Iris pigment epithelial cell (primary cell): ENCODE results near the gene CDK12.

Experiments
- DNase-seq: peaks from one replicate; pipeline ENCODE4 v3.0.0-alpha.2; 2011; ENCODE audit warnings: low read depth

The CDK12 gene

DNA sequence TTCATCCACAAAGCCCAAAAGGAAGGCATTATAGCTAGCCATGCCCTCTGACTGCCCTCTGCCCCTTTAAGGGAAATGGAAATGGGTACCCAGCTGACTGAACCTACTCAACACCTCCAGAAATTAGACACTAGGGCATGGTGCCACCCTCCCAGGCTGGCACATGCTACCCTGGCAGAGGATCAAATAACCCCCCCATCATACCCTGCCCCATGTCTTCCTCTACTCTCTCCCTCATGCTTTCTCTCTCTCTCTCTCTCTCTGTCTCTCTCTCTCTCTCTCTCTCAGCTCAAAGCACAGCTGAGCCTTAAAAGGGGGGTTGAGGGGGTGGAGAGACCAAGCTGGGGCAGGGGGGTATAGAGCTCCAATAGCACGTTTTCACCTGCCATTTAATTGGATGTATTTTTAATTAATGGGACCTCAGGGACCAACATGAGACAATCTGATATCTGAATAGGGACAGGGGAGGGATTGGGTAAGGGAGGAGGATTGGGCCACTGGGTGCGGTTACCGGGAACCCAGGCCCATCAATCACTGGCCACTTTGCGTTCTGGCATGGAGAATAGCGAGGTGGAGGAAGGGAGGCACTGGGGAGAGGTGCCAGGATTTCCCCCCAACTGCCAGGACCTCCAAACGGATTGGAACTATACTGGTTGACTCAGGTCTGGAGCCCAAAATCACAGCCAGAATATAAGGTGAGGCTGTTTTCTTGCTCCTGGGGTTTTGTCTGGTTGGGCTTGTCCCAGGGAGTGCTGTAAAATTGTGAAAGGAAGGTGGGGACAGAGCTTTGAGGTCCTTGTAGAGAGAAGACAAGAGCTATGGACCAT, 88.7 kb downstream of the CDK12 start:
- no peak for DNase-seq

DNA sequence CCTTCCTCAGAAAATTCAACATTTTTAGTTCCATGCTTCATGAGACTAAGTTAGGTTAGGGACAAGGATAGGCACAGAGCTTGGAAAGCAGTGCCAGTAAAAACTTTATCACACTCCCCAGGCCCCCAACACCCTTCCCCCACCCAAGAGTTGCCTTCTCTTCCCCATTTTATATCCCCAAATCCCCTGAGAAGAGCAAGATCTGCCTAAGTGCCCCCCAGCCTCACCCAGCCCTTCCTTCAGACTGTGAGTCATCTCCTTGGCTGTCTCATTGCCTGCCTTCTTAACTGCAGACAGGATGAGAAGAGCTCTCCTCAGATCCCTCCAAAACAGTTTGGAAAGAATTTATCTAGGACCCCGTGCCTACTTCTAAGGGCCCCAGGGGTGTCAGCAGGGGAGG, 90.6 kb downstream of the CDK12 start:
- DNase-seq, result peak; percentile 63

DNA sequence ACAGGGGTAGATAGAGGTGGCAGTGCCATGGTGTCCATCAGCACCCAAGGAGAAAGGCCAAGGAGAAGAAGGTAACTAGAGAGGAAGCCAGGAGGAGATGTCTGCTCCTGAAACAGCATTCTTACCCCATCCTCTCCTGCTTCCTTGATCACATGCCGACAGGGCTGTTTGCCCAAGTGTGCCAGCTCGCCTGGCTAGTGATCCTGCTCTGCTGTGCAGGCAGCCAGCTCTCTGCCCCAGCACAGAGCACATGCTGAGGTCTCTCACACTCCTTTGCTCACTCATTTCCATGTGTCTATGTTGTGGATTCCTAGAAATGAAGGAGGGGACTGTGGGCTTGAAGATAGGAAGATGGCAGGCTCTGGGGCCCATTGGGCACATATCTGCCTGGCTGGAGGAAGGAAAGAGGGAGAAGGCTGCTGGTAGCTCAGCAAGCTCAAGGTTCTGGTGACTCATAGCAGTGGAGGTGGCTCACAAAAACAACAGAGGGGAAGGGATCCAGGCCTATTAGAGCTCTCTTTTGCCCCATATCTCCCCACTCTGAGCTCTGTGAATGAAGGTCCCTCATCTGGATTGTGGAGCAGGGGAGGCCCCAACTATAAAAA, 92.2 kb downstream of the CDK12 start:
- peak; percentile 70 for DNase-seq

DNA sequence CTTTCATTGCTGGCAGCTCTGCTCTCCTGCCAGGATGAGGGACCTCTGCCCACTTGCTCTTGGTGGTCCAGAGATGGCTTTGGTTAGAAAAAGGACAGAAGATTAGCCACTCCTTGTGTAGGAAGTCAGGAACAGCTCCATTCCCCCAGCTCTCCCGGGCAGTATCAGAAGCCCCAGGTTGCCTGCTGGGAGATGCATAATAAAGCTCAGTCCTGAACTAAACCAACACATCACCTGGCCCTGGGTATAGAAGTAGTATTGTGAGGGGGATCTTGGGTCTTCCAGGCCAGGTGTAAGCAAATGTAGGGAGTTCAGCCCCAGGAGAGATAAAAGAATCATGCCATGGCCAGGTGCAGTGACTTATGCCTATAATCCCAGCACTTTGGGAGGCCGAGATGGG, 94.1 kb downstream of the CDK12 start:
- no peak for DNase-seq

DNA sequence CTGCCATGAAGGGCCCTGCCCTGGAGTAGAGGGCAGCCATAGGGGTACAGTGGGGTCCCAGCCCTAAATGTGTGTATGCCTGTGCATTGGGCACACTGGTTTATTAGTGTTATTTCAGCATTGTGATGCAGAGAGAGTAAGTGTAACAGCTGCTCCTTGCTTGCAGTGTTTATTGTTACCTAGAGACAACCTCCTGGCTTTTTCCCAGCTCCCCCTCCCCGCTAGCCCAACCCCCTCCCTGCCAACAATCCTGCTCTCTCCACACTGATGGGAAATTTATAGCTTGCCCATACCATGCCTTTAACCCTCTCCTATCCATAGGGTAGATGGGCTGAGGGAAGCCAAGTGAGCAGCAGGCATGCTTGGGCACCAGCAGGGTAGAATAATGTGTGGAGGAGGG, 95.1 kb downstream of the CDK12 start:
- no peak for DNase-seq

DNA sequence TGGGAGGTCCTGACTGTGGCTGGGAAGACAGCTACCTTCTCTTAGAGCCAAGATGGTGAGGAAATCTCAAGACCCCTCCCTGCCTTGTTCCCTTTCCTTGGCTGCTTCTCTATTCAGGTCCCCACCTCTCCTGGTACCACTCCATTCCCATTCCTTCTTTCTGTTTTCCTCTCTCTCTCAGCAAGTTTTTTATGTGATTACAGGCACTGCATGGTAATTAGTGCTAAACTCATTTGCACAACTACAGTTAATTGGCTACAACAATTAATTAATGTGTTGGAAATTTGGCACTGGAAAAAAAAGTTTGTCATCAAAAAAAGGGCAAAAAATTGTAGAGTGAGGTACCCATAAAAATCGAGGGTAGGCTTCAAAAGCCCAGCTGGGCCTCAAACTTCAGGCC, 101.1 kb downstream of the CDK12 start:
- no peak for DNase-seq

DNA sequence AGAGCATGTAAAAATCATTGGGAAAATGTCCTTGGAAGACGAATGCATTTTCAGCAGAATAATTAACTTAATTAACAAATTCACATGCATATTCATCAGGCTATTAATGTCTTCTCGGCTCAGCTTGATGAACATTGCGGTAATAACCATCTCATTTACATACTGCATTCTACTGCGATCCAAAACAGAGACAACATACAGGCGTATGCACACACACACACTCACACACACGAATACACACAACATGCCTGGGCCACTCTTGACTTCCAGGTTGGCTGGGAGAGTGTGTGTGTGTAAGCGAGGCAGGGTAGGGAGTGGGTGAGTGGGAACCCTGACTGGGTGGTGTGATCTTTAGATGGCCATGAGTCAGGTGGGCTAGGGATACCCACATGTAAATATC, 101.7 kb downstream of the CDK12 start:
- no peak for DNase-seq

DNA sequence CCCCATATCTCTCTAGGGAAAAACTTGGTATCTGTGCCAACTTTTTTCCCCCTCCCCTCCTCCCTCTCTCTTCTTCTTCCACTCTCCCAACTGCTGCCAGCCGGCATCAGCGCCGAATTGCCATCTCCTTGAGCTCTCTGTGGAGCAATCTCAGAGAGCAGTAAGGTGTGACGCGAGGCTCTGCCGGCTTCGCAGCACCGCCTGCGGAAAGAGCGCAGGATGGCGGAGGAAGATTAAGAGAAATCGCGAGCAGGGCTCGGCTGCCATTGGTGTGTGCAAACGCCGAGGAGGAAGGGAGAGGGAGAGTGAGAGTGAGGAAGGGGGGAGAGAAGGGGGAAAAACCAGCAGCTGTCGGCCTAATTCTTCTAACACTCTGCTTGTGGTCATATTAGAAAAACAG, 102.2 kb downstream of the CDK12 start:
- DNase-seq, result no peak

DNA sequence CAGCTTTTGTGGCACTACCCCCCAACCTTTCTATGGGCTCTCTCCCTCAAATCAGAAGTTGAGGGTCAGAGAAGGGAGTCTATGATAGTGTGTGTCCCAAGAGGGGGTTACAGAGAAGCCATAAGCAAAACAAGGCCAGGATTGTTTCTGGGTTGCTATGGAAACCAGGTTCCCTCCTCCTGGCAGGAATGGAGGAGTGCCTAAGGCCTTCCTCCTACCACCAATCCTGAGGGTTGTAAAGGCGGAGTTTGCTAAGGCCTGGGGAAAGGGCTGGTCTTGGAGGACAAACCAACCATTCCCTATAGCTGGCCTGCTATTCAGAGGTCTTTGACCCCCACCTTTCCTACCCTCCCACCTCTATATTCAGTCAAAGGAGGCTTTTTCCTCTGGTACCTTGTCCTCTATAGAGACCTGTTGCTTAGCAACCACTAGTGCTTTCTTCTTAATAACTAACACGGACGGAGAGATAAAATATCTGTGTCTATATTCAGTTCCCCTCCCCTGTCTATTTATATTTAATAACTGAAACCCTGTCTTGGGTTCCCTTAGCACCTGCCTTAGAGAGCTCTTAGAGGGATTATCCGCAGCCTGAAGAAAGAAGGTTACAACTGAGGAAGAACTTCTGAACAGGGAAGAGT, 103.0 kb downstream of the CDK12 start:
- no peak for DNase-seq

DNA sequence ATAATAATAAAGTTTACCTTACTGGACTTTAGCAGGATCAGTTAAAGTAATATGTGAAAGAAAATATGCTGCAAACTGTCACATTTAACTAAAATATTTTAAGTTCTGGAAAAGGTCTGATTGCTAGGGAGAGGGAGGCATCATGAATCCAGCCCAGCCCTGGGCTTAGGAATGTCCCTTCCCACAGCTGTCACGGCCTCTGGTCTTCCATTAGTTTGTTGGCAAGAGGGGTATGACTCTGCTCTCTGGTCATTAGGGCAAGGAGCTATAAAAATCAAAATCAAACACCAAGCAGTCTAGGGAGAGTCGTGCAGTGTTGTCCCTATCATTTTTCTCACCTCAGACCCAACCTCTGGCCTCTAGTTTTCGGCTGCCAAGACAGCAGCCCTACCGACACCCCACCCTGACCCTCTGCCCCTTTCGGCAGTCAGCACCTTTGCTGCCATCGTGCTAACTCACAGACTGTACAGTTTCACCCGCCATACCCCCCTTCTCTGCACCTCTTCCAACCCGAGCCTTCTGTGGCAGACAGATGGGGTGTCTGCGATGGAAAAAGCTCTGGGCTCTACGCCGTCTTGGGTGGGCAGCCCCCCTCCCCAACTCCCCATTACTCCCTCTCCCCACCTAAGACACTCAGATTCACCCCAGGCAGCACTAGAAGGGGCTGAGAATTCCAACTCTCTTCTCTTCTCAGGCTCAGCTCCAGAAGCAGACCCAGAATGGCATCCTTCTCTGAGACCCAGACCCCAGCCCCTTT, 105.0 kb downstream of the CDK12 start:
- no peak for DNase-seq

DNA sequence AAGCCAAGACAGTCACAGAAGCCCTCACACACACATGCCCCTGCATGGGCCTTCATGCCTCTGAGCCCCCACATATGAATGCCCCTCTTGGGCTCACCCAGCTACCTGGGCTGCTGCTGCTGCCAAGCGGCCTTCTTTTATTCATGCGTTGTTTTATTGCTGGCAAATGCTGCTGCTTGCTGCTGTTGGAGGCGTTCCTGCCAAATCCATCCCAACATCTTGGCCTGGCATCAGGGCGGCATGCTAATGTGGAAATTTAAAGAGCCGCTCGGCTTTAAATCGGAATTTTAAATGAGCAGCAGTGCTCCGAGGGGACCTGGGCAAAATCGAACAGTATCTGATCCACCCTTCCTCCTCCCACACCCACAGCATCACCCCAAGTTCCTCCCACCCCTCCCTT, 107.4 kb downstream of the CDK12 start:
- DNase-seq, result no peak

DNA sequence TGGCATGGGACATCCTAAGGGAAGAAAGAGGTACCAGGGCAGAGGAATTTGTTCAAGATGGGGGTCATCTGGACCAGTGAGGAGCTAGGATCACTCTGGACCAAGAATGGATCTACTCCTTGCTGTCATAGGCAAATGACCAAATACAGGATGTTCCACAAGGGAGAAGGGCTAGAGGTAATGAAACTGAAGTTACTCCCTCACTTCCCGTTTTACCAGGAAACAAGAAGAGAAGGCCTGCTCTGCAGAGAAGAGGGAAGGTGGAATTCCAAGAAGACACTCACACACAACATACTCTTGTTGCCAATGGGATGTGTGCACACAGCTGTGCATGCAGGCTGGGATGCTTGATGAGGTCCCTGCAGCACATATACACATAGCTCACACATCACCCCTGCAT, 107.8 kb downstream of the CDK12 start:
- DNase-seq, result no peak

DNA sequence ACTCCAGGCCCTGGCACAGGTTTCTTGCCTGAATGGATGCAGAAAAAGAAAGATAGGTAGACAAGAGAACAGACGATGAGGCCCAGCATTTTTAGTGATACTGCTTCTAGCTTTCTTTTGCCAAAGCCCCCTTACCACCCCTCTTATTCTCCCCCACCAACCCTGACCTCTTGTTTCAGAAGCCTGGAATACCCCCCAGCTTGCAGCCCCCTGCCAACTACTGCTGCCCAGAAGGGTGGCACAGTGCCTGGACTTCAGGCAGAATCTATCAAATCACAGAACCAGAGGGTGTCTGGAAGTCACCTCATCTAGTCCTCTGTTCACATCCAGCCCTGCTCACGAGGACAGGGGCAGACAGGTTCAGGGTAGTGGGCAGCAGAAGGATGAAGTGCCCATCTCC, 110.8 kb downstream of the CDK12 start:
- DNase-seq, result no peak

DNA sequence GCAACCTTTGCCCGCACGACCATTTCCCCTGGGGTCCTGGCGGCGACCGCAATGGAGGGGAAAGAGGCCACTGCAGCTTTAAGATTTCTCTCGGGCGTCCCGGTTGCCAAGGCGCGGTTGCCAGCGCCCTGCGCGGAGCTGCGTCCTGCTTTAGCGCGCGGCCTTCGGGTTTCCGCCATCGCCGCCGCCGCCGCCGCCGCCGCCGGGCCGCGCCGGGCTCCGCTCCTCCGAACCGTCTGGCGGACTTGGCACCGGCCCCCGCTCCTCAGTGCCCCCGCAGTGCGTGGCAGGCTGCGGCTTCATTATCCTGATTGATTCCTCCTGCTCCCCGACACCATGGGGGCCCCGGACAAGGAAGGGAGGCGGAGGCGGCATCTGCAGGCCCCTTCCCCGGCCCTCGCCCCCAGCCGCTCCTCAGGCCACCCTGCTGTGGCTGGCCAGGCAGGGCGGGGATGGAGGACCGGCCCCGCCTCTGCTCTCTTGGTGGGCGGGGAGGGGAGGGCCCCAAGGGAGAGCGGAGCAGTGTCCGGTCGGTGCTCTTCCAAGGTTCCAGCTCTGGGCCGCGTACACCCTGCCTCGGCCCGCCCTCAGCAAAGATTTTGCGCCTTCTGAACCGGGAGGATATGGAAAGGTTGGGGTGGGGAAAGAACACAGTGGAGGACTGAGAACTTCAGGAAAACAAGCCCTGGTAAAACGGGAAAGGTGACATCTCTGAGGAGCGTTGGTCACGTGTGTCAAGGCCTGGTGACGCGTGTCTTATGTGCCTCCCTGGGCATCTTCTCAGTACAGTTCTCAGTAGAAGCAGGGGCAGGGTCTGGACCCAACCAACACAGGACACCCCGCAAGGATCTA, 112.4 kb downstream of the CDK12 start:
- DNase-seq, result peak; percentile 78

DNA sequence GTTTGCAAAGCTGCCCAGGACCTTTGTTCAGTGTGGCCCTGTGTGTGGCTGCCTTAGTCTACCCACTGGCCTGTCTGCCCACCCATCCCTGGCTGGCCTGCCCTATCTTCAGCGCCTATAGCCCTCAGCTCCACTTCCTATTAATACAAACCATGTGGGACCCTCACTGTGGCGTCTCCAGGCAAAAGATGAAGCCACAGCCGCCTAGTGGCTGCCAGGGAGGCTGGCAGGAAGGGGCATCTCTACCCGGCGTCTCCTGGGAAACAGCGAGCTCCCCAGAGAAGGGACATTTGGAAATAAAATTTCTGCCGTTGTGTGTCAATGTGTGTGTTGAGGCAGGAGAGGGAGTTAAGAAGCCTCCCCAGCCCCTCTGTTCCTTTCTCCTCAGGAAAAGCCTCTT, 114.9 kb downstream of the CDK12 start:
- no peak for DNase-seq

DNA sequence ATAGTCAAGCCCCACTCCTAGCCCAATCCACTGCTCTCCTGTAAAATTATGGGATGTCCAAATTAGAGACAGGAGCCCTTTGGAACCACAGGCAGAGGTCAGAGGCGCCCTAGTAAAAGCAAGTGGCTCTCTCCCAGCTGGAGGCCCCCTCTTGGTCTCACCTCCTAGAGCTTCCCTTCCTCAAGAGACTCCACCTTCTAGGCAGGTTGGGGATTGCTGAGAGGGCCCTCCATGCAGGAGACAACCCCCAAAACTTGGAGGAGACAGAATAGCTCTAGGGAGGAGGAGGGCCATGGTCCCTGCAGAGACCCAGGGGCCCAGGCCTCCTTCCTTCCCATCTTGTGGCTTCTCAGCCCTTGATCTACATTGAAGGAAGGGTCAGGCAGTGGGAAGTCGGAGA, 117.0 kb downstream of the CDK12 start:
- DNase-seq, result no peak

DNA sequence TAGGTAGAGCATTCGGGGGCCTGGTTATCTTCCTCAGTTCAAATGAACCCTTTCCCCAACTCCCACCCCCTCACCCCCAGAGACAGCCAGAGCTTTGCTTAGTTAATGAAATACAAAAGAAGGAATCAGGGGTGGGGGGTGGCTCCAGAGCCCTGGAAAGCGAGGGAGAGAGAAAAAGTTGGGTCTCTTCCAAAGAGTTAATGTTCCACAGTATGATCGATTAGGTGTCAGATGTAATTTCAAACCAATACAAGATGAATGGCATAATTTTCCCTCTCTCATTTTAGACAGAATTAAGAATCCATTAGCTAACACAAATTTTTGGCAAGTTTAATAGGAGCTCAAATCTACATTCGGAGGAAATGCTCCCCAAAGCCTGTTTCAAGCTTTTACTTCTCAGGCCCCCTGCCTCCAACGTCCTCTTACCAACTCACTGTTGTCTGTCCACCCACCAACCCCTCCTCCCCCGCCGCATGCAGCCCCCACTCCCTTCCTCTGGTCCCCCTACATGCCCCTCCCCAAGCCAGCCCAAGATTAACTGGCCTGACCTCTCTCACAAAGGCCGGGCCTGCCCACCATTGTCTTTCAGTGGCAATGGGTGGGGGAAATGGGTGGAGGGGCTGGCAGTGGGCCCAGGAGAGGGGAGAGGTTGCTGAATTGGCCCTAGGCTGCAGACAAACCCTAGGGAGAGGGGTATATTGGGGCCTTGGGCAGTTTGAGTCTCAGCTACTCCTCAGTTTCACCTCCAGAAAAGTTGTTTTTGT, 118.2 kb downstream of the CDK12 start:
- no peak for DNase-seq

DNA sequence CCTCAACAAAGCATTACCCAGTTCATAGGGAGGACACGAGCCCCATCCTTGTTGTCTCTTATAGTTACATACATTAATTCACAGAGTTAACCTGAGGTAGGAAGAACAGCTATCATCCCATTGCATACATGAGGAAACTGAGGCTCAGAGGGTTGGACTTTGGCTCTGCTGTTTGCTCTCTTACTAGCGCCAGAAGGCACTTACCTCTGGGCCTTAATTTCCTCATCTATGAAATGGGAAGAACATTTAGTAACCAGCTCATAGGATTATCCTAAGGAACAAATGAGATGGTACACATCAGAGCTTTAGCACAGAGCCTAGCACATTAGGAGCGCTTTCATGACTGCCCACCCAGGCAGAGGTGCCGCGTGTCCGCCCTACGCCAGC, 118.8 kb downstream of the CDK12 start:
- no peak for DNase-seq

DNA sequence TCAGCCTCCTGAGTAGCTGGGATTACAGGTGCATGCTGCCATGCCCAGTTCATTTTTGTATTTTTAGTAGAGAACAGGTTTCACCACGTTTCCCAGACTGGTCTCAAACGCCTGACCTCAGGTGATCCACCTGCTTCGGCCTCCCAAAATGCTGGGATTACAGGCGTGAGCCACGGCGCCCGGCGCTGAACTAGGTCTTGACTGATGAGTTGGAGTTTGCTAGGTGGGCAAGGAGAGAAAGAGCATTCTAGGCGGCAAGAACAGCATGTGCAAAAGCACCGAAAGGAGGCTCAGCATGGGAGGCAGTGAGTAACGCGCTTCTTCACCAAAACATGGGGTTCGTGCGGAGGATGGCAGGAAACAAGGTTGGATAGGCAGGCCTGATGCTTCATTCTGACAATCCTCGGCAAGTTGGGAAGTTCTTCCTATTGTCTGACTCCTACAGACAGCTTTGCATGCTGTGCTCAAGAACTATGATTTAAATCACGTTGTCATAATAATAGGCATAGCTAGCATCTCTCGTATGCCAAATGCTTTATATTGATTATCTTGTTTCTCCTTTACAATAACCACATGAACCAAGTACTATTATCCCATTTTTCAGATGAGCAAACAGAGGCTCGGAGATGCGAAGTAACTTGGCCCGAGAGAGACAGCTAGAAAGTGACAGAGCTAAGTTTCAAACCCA, 119.9 kb downstream of the CDK12 start:
- no peak for DNase-seq

DNA sequence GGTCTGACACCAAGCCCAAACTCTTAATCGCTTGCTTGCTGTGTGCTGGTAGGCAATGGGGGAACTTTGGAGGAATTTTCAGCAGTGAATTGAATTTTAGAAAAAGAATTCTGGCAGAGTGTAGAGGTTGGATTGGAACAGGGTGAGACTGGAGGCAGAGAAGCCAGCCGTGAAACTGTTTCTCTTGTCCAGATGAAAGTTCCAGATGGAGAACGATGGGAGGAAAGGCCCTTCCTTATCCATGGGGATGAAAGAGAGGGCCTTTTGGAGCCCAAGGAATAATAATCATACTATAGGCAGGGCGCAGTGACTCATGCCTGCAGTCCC, 120.4 kb downstream of the CDK12 start:
- DNase-seq, result no peak

DNA sequence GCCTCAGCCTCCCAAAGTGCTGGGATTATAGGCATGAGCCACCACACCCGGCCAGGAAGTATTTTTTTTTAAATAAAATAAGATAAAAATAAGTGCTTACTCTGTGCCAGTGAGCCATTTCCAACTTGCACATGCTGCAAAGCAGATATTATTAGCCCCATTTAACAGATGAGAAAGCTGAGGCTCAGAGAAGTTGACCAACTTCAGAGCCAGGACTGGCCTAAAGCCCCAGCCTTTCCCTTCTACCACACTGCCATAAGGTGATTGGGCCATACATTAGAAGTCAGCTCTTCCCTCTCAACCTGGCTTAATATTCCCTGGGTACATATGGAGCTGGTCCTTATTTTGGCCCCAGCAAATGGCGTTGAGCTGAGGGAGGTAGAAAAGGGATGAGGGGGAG, 121.4 kb downstream of the CDK12 start:
- no peak for DNase-seq
